ENCODE results near the gene YIPF5.

The YIPF5 gene

DNA sequence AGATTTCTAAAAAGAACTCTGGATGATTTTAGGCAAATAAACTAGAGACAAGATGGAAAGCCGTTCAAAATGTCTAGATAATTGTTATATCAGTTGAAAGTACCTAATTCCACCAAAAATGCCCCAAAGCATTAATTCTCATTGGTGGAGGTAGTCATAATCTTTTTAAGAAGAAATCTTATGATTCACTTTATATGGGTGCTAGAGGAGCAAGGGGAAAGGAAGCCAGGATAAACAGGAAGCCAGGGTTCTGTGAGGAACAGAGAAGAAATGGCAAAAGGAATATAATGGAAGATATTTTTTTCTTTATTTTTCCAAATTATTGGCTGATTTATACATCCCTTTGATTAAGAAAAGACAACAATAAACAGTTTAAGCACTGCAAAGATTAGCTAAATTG, 7.8 kb downstream of the YIPF5 start:
- Histone ChIP-seq H3K27ac (no peak overlapping the region), H3K36me3 (peaks cover 50 to 71% (median 62%) of the 10 kb centered on the region in 3 donors), H3K4me3 (no peak overlapping the region), H3K4me1 (peaks cover 0 to 8% (median 2%) of the 10 kb centered on the region in 4 donors), H3K9me3 (no peaks in the 10 kb centered on the region), H3K27me3 (no peaks in the 10 kb centered on the region)
- no peak for DNase-seq
- TF ChIP-seq, protein P1, sequence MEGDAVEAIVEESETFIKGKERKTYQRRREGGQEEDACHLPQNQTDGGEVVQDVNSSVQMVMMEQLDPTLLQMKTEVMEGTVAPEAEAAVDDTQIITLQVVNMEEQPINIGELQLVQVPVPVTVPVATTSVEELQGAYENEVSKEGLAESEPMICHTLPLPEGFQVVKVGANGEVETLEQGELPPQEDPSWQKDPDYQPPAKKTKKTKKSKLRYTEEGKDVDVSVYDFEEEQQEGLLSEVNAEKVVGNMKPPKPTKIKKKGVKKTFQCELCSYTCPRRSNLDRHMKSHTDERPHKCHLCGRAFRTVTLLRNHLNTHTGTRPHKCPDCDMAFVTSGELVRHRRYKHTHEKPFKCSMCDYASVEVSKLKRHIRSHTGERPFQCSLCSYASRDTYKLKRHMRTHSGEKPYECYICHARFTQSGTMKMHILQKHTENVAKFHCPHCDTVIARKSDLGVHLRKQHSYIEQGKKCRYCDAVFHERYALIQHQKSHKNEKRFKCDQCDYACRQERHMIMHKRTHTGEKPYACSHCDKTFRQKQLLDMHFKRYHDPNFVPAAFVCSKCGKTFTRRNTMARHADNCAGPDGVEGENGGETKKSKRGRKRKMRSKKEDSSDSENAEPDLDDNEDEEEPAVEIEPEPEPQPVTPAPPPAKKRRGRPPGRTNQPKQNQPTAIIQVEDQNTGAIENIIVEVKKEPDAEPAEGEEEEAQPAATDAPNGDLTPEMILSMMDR (IDR thresholded peaks at IDR 0.05): no peak
- intact Hi-C loops (cut with DNase I; ENCODE audit: low total_unique reads): no loop called here

DNA sequence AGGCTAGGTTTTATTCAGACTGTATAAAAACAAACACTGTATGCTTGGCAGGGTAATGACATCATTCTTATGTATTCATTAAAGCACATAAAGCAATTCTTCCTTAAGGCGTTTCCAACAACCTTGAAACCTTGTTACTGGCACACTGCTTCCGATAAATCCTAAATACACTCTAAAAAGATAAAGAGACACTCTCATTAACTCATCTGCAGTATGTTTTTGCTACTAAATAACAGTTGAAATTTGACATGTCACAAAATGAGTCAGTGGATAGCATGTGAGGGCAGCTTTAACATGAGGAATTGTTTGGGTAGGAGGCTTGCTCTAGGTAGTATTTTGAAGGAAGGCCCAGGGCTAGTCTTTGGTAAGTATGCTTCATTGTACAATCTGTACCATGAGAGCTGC, 13.7 kb downstream of the YIPF5 start:
- Histone ChIP-seq H3K4me1 (no peaks in the 10 kb centered on the region), H3K4me3 (no peak overlapping the region), H3K27ac (no peak overlapping the region), H3K27me3 (no peaks in the 10 kb centered on the region), H3K9me3 (no peaks in the 10 kb centered on the region), H3K36me3 (peaks cover 27 to 29% (median 28%) of the 10 kb centered on the region in 3 donors)
- DNase-seq: no peak
- TF ChIP-seq, protein P1 (IDR thresholded peaks at IDR 0.05): no peak
- intact Hi-C loops (cut with DNase I; ENCODE audit: low total_unique reads): no loop called here

- intact Hi-C loops (cut with DNase I; ENCODE audit: low total_unique reads): no loop called here
- Histone ChIP-seq H3K36me3 (no peaks in the 10 kb centered on the region), H3K27me3 (no peaks in the 10 kb centered on the region), H3K4me3 (no peak overlapping the region), H3K4me1 (no peaks in the 10 kb centered on the region), H3K9me3 (no peaks in the 10 kb centered on the region), H3K27ac (no peak overlapping the region)
- no peak for DNase-seq
- TF ChIP-seq, protein P1 (IDR thresholded peaks at IDR 0.05): no peak
Observed at GRCh38 chr5:144151026-144151425, 19.4 kb downstream of the YIPF5 start.

DNA sequence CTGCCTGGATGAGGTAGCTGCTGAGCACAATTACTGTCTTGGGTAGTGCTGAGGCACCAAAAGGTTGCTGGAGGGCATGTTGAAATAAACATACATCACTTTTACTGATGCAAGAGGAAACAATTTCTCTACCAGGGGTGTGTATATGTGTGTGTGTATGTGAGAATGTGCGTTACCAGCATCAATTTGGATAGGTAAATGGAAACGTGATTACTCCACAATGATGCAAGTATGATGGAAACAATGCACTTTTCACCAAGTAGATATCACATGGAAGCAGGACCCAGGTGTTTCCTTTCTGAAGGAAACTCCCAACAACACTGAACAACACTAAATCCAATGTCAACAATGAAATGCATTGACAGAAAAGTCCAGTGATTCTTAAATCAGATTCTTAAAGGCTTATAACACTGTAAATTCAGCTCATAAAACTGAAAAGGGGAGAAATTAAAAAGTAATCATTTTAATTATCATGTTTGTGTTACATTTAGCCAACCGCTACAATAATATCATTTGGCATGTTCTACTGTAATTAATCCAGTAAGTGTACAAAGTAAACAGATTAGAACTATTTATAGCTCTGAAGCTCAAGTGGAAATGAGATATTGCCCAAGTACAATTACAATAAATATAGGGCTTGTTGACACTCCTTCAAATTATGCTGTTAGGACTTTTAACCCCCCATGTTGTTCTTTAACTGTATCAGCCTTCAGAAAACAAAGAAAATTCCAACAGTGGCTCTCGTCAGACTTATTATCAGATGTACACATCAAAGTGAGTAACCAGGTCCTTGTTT, 25.3 kb downstream of the YIPF5 start:
- Histone ChIP-seq H3K9me3 (no peaks in the 10 kb centered on the region), H3K36me3 (no peaks in the 10 kb centered on the region), H3K4me3 (no peak overlapping the region), H3K4me1 (peaks cover 0 to 4% (median 0%) of the 10 kb centered on the region in 4 donors), H3K27me3 (no peaks in the 10 kb centered on the region), H3K27ac (no peak overlapping the region)
- intact Hi-C loops (cut with DNase I; ENCODE audit: low total_unique reads): loop anchor here (10.0 kb wide), 1 partner anchor 310 kb away; no protein-coding TSS in a partner anchor
- no peak for DNase-seq
- TF ChIP-seq, protein P1 (IDR thresholded peaks at IDR 0.05): no peak

DNA sequence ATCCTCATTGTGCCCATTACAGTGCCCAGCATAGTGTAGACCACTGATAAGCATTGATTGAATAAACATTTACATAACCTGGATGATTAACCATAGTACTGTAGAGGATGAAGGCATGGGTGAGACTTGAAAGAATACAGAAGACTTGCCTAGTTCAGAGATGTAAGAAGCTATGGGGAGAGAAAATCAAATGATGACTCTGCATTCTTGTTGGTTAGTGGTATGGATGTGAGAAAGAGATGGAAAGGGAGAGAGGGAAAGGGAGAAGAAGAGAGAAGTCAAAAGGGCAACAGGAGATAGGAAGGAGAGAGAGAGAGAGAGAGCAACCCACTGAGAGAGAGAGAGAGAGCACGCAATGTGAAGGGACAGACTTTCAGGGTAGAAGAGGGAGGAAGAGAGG, 26.8 kb downstream of the YIPF5 start:
- TF ChIP-seq, protein P1 (IDR thresholded peaks at IDR 0.05): no peak
- Histone ChIP-seq H3K4me3 (no peak overlapping the region), H3K36me3 (no peaks in the 10 kb centered on the region), H3K9me3 (no peaks in the 10 kb centered on the region), H3K27me3 (no peaks in the 10 kb centered on the region), H3K4me1 (peaks cover 0 to 10% (median 0%) of the 10 kb centered on the region in 4 donors), H3K27ac (no peak overlapping the region)
- no peak for DNase-seq
- intact Hi-C loops (cut with DNase I; ENCODE audit: low total_unique reads): loop anchor here (10.0 kb wide), 1 partner anchor 309 kb away; no protein-coding TSS in a partner anchor
